Right renal pelvis (tissue), 4 donors: ENCODE measurements around the gene GANC. TPM values are rescaled to one million over a fixed set of nuclear protein-coding genes. Genes with fewer than 3 reads are reported as not detected.

Experiments used
- DNase-seq, 4 donors: peaks; one replicate each; pipeline ENCODE4 v3.0.0-alpha.2; 2013; ENCODE audit warnings: low read depth in 4 of 4, low spot score in 3 of 4, missing footprints in 1 of 4
- polyA plus RNA-seq, 4 donors: library from polyadenylated mRNA; unstranded; fragments of 120-200 nt; gene quantifications; one replicate each; pipeline ENCODE4 v1.2.1, GENCODE V29; 2013; ENCODE audit not compliant: insufficient read length in 4 of 4

The GANC gene
- polyA plus RNA-seq, 4 donors = 23.6 to 33.9 (median 27.3) TPM

GRCh38 chr15:42338500-42338899 is 65.5 kb downstream of the GANC start:
- no peak for DNase-seq

- no peak for DNase-seq
Measured at GRCh38 chr15:42343596-42344232, 70.7 kb downstream of the GANC start.

GRCh38 chr15:42344763-42345162 is 71.8 kb downstream of the GANC start:
- no peak for DNase-seq

GRCh38 chr15:42345504-42345903 is 72.5 kb downstream of the GANC start:
- no peak for DNase-seq

- no peak for DNase-seq
Measured at GRCh38 chr15:42348083-42348482, 75.1 kb downstream of the GANC start.

- DNase-seq = no peak
Measured at GRCh38 chr15:42349186-42349585, 76.2 kb downstream of the GANC start.

- DNase-seq = no peak
Measured at GRCh38 chr15:42352401-42352800, 79.4 kb downstream of the GANC start.

GRCh38 chr15:42353061-42353460 is 80.1 kb downstream of the GANC start:
- no peak for DNase-seq

- DNase-seq = no peak
Measured at GRCh38 chr15:42354824-42355223, 81.8 kb downstream of the GANC start.

- no peak for DNase-seq
Measured at GRCh38 chr15:42355291-42355690, 82.3 kb downstream of the GANC start.

GRCh38 chr15:42356851-42357250 is 83.8 kb downstream of the GANC start:
- no peak for DNase-seq

- no peak for DNase-seq
Measured at GRCh38 chr15:42358141-42358540, 85.1 kb downstream of the GANC start.

- no peak for DNase-seq
Measured at GRCh38 chr15:42359249-42359648, 86.2 kb downstream of the GANC start, which contains the start of gene CAPN3. Gene CAPN3, plus strand, starts transcription at chr15:42359501. Its CDS starts 305 bp downstream, at chr15:42359806.

- DNase-seq = no peak
Measured at GRCh38 chr15:42359985-42360384, 87.0 kb downstream of the GANC start.

- no peak for DNase-seq
Measured at GRCh38 chr15:42360535-42361112, 87.6 kb downstream of the GANC start.

GRCh38 chr15:42363487-42363886 is 90.5 kb downstream of the GANC start:
- DNase-seq = no peak

- DNase-seq = no peak
Measured at GRCh38 chr15:42363942-42364341, 90.9 kb downstream of the GANC start.

- DNase-seq = no peak
Measured at GRCh38 chr15:42364529-42364928, 91.5 kb downstream of the GANC start.

GRCh38 chr15:42365921-42366550 is 93.0 kb downstream of the GANC start:
- no peak for DNase-seq

- DNase-seq = no peak
Measured at GRCh38 chr15:42367041-42367440, 94.0 kb downstream of the GANC start.

- DNase-seq = no peak
Measured at GRCh38 chr15:42368096-42368495, 95.1 kb downstream of the GANC start.

- no peak for DNase-seq
Measured at GRCh38 chr15:42371096-42371495, 98.1 kb downstream of the GANC start.
